K562 (cell line): ENCODE measurements around the gene IL12RB2. TPM values are rescaled to one million over a fixed set of nuclear protein-coding genes. Genes with fewer than 3 reads are reported as not detected.
A peak's percentile ranks its signal among the peaks of the same experiment; 100 is the strongest.

Source experiments
- ETV1 ChIP-seq: fragments of 450-650 bp; conservative IDR thresholded peaks from 2 replicates; pipeline ENCODE4 v1.6.1; 2016; ENCODE audit warnings: missing genetic modification characterization, control low read depth, low read depth, missing compliant biosample characterization
- LARP7 ChIP-seq: fragments of 450-650 bp; IDR thresholded peaks from 2 replicates; pipeline ENCODE4 v1.6.1; 2016
- NFIC ChIP-seq: fragments of 450-650 bp; IDR thresholded peaks from 2 replicates; pipeline ENCODE4 v1.6.1; 2017; ENCODE audit warnings: mild to moderate bottlenecking, inconsistent platforms
- NR2F6 ChIP-seq: fragments of 450-650 bp; formaldehyde crosslinking; IDR thresholded peaks from 2 replicates; pipeline ENCODE4 v1.4.0; 2020; ENCODE audit warnings: mild to moderate bottlenecking
- PHF8 ChIP-seq: fragments of 200-600 bp; sonication (generic); IDR thresholded peaks from 2 replicates; pipeline ENCODE4 v1.6.1; 2012; ENCODE audit warnings: mixed run types, mild to moderate bottlenecking, inconsistent platforms, low read length, moderate library complexity, borderline replicate concordance
- RHOXF2B ChIP-seq: fragments of 250-450 bp; sonication (Bioruptor Pico); conservative IDR thresholded peaks from 2 replicates; pipeline ENCODE4 v1.5.1; 2021
- SAFB ChIP-seq: fragments of 200-400 bp; formaldehyde crosslinking; IDR thresholded peaks from 2 replicates; pipeline ENCODE4 v1.6.1; 2017; ENCODE audit warnings: low read depth, low read length, borderline replicate concordance
- SUPT5H ChIP-seq: fragments of 450-650 bp; IDR thresholded peaks from 2 replicates; pipeline ENCODE4 v1.6.1; 2016
- TAF7 ChIP-seq: fragments of 450-650 bp; IDR thresholded peaks from 2 replicates; pipeline ENCODE4 v1.6.1; 2016; ENCODE audit warnings: missing genetic modification characterization, missing compliant biosample characterization
- polyA plus RNA-seq, 8 experiments: library from polyadenylated mRNA; depleted of rRNA in 4 of 8; stranded (reverse) in 5 of 8; unstranded in 3 of 8; fragments of >200 nt; fragmentation: Nextera tagmentation in 2 of 8; fragmentation: Illumina TruSeq in 1 of 8; extraction: Ambion mirVana in 2 of 8; extraction: Trizol in 1 of 8; gene quantifications; 2 replicates each; pipeline versions ENCODE4 v1.2.1 to v1.2.3, GENCODE V29; 2011 to 2014; ENCODE audit warnings: inconsistent platforms in 1 of 8, missing spikeins in 1 of 8
- total RNA-seq, 7 experiments: library from RNA; depleted of rRNA in 6 of 7; stranded (reverse); fragments of >200 nt in 6 of 7; fragmentation: Illumina TruSeq in 2 of 7; extraction: Trizol in 2 of 7; gene quantifications; 2 replicates each; pipeline versions ENCODE4 v1.2.1 to v1.2.3, GENCODE V29; 2011 to 2021; ENCODE audit warnings: low replicate concordance in 1 of 7
- TF ChIP-seq, protein P1 (sequence below): sonication (generic); formaldehyde crosslinking; IDR thresholded peaks from 2 replicates; pipeline ENCODE4 v1.8.1; 2023; ENCODE audit warnings: mild to moderate bottlenecking, missing genetic modification reagents
- TF ChIP-seq, protein P2 (sequence below): sonication (generic); formaldehyde crosslinking; IDR thresholded peaks from 2 replicates; pipeline ENCODE4 v1.8.0; 2022; ENCODE audit warnings: mild to moderate bottlenecking, low read depth, missing genetic modification reagents
- TF ChIP-seq, protein P3 (sequence below): fragments of 450-650 bp; conservative IDR thresholded peaks from 2 replicates; pipeline ENCODE4 v1.6.1; 2016; ENCODE audit warnings: missing genetic modification characterization, low read depth, mild to moderate bottlenecking, control low read depth, missing compliant biosample characterization
- TF ChIP-seq, protein P4 (sequence below): fragments of 450-650 bp; formaldehyde crosslinking; IDR thresholded peaks from 2 replicates; pipeline ENCODE4 v1.4.0; 2022; ENCODE audit warnings: missing genetic modification characterization

IL12RB2 gene
- total and polyA plus RNA-seq, 9 of the 15 experiments (the other 6 are each of a cell fraction or from before 2014, with no cell fraction given) = 0.39 to 3.3 (median 1.9) TPM

DNA sequence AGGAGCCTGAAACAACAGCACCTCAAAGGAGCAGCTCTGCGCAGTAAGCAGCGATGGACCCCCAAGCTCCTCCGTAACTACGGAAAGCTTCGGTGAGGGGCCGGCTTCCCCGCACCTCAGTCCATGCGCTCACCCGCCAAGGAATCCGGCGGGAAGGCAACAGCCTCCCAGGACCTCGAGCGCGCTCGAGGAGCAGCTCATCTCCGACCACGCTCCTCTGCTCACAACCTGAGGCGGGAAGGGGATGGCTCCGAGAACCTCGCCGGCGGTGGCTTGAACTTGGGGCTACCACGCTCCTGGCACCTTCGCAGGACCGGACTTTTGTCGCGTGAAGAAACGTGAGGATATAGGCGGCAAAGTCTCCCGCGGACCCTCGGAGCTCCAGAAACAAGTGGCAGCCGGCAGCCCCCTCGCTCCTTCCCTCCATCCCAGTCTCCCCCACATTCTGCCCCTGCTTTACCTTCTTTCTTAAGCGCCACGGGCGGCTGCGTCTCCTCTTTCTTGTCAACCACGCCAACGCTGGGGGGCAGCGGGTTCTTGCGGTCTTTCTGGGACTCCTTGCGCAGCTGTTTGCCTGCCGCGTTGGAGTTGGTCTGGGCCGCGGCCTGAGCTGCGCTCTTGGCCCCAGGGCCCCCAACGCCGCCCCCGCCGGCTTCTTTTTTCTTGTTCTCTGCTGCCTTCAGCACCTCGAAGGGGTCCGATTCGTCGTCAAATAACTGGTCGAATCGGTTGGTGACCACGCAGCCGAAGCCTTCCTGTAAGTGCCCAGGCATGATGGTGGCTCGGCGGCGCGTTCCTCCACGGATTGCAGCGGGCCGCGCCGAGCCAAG, 122.1 kb downstream of the IL12RB2 start (continued):
- TF ChIP-seq, protein P1, sequence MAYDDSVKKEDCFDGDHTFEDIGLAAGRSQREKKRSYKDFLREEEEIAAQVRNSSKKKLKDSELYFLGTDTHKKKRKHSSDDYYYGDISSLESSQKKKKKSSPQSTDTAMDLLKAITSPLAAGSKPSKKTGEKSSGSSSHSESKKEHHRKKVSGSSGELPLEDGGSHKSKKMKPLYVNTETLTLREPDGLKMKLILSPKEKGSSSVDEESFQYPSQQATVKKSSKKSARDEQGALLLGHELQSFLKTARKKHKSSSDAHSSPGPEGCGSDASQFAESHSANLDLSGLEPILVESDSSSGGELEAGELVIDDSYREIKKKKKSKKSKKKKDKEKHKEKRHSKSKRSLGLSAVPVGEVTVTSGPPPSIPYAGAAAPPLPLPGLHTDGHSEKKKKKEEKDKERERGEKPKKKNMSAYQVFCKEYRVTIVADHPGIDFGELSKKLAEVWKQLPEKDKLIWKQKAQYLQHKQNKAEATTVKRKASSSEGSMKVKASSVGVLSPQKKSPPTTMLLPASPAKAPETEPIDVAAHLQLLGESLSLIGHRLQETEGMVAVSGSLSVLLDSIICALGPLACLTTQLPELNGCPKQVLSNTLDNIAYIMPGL = no peak
- TF ChIP-seq, protein P2, sequence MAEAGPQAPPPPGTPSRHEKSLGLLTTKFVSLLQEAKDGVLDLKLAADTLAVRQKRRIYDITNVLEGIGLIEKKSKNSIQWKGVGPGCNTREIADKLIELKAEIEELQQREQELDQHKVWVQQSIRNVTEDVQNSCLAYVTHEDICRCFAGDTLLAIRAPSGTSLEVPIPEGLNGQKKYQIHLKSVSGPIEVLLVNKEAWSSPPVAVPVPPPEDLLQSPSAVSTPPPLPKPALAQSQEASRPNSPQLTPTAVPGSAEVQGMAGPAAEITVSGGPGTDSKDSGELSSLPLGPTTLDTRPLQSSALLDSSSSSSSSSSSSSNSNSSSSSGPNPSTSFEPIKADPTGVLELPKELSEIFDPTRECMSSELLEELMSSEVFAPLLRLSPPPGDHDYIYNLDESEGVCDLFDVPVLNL (CRISPR knock-in tag) = 0 out of 2 replicates have a peak, but pooled peaks have one; percentile 11
- TF ChIP-seq LARP7 = 0 out of 2 replicates have a peak, but pooled peaks have one; percentile 43
- TF ChIP-seq RHOXF2B = no peak
- TF ChIP-seq TAF7 (tag) = peak; percentile 97
- TF ChIP-seq SAFB = 0 out of 2 replicates have a peak, but pooled peaks have one; percentile 9
- TF ChIP-seq NFIC = peak; percentile 33; the same call in 1 of the 2 replicates
- no peak for TF ChIP-seq NR2F6 (CRISPR knock-in tag)
- TF ChIP-seq, protein P3, sequence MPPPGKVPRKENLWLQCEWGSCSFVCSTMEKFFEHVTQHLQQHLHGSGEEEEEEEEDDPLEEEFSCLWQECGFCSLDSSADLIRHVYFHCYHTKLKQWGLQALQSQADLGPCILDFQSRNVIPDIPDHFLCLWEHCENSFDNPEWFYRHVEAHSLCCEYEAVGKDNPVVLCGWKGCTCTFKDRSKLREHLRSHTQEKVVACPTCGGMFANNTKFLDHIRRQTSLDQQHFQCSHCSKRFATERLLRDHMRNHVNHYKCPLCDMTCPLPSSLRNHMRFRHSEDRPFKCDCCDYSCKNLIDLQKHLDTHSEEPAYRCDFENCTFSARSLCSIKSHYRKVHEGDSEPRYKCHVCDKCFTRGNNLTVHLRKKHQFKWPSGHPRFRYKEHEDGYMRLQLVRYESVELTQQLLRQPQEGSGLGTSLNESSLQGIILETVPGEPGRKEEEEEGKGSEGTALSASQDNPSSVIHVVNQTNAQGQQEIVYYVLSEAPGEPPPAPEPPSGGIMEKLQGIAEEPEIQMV = no peak
- peak; percentile 31; the same call in 1 of the 2 replicates for TF ChIP-seq PHF8
- TF ChIP-seq, protein P4, sequence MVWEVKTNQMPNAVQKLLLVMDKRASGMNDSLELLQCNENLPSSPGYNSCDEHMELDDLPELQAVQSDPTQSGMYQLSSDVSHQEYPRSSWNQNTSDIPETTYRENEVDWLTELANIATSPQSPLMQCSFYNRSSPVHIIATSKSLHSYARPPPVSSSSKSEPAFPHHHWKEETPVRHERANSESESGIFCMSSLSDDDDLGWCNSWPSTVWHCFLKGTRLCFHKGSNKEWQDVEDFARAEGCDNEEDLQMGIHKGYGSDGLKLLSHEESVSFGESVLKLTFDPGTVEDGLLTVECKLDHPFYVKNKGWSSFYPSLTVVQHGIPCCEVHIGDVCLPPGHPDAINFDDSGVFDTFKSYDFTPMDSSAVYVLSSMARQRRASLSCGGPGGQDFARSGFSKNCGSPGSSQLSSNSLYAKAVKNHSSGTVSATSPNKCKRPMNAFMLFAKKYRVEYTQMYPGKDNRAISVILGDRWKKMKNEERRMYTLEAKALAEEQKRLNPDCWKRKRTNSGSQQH = no peak
- peak; percentile 77 for TF ChIP-seq SUPT5H
- no peak for TF ChIP-seq ETV1 (tag)
